Large intestine (tissue), 3 donors: ENCODE results near the gene PTX3. TPM values are rescaled to one million over a fixed set of nuclear protein-coding genes. Genes with fewer than 3 reads are reported as not detected.

Experiments
- DNase-seq, 2 donors: peaks; one replicate each; pipeline versions ENCODE4 v3.0.0 to v3.0.0-alpha.2; 2013
- H3K27ac ChIP-seq: one replicate; pipeline ENCODE4 v1.5.1; 2013; ENCODE audit warnings: low read length
- H3K27me3 ChIP-seq: 2 replicates; pipeline ENCODE4 v1.6.1; 2013; ENCODE audit warnings: low read length; ENCODE audit not compliant: control insufficient read depth, insufficient read depth
- H3K36me3 ChIP-seq: 2 replicates; pipeline ENCODE4 v1.6.1; 2013; ENCODE audit warnings: low read length; ENCODE audit not compliant: control insufficient read depth, insufficient read depth
- H3K4me1 ChIP-seq: one replicate; pipeline ENCODE4 v1.6.1; 2013; ENCODE audit warnings: low read length; ENCODE audit not compliant: control insufficient read depth, insufficient read depth
- H3K4me3 ChIP-seq: one replicate; pipeline ENCODE4 v1.5.1; 2013; ENCODE audit warnings: low read length
- H3K9me3 ChIP-seq: one replicate; pipeline ENCODE4 v1.6.1; 2013; ENCODE audit warnings: mild to moderate bottlenecking, low read depth, low read length, moderate library complexity; ENCODE audit not compliant: control insufficient read depth
- WGBS: methylation state at CpG from one replicate; pipeline ENCODE4 v1.1.5; 2013; ENCODE audit warnings: low lambda C conversion rate; ENCODE audit not compliant: insufficient coverage; 5-methylcytosine and 5-hydroxymethylcytosine counted together
- polyA plus RNA-seq: library from polyadenylated mRNA; unstranded; fragments of 120-200 nt; gene quantifications from one replicate; pipeline ENCODE4 v1.2.1, GENCODE V29; 2013

PTX3 gene
- polyA plus RNA-seq, 1 donor: 9.2 TPM

DNA sequence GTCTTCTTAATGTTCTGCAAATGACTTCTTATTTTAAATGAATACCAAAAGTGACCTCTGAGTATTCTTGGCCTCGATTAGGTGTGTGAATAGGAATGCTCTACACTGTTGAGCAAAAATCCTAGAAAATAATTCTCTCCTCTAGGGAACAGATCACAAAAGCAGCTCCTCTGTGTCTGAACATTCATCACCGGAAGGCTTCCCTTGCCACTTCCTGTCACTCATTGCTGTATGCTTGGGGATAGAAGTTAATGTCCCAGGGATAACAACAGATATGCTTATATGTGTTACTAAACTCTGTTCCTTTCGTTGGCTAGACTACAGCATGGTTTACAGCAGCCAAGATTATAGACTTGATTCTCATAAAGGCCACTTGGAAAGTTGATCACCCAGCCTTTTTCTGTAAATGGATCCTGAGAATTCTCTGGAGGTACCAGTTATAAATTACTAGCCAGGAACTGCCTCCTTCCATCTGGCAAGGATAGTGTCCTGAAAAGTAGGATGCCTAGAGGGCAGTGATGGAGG, 16.0 kb upstream of the PTX3 start:
- no peaks in the 10 kb centered on the region for H3K9me3 ChIP-seq
- H3K36me3 ChIP-seq: no peaks in the 10 kb centered on the region
- WGBS: no CpG with 5 or more reads among the region's 3 CpGs
- H3K4me3 ChIP-seq: no peak overlapping the region
- H3K27ac ChIP-seq: no peak overlapping the region
- no peaks in the 10 kb centered on the region for H3K4me1 ChIP-seq
- H3K27me3 ChIP-seq: no peaks in the 10 kb centered on the region
- DNase-seq: no peak

DNA sequence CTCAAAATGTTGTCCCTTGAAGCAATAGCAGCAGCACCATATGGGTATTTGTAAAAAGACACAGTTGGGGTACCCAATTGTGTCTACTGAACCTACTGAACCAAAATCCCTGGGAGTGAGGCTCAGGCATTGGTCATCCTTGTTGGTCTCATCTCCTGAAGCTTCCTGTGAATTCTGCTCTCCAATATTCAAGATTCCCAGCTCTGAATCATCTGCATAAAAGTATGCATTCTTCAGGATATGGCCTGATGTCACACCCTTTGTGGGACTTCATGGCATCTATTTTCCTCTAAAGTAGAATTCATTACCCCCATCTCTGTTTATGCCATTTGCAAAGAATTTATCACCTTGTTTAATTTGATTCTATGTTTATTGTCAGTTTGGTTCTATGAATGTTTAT, 13.3 kb upstream of the PTX3 start:
- Histone ChIP-seq H3K27me3 (no peaks in the 10 kb centered on the region), H3K27ac (no peak overlapping the region), H3K4me1 (no peaks in the 10 kb centered on the region), H3K36me3 (no peaks in the 10 kb centered on the region), H3K9me3 (no peaks in the 10 kb centered on the region), H3K4me3 (no peak overlapping the region)
- DNase-seq: no peak

DNA sequence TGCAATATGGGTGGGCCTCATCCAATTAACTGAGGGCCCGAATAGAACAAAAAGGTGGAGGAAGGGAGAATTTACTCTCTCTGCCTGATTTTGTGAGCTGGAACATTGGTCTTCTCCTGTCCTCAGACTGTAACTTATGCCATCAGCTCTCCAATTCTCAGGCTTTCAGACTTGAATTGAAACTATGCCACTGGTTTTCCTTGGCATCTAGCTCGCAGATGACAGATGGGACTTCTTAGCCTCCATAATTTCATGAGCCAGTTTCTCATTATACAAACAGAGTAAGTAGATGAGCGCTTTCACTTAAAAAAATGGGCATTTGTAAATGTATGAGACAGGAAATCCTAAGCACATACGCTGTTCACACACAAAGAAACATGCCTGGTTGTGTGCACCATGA, 8.7 kb upstream of the PTX3 start:
- Histone ChIP-seq H3K27me3 (no peaks in the 10 kb centered on the region), H3K36me3 (no peaks in the 10 kb centered on the region), H3K4me3 (no peak overlapping the region), H3K27ac (no peak overlapping the region), H3K4me1 (no peaks in the 10 kb centered on the region), H3K9me3 (no peaks in the 10 kb centered on the region)
- DNase-seq: no peak
- 100% methylated on average over 1 of the region's 4 CpGs for WGBS

DNA sequence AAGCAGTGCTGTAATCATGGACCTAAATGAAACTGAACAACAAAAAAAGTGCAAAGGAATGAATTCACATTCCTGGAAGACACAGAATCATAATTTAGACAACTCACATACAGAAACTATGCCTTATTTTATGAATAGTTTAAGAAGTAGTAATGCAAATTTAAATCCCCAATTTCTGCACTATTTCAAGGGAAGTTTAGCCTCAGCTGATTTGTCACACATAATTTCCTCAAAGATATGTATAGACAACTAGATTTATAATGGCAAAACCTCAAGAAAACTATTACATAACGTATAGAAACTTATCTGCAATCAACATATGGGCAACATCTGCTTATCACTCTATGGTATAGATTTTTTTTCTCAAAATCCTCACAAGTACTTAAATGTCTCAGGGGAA, 7.8 kb upstream of the PTX3 start:
- H3K4me3 ChIP-seq: no peak overlapping the region
- no CpG with 5 or more reads among the region's 1 CpG for WGBS
- DNase-seq: no peak

DNA sequence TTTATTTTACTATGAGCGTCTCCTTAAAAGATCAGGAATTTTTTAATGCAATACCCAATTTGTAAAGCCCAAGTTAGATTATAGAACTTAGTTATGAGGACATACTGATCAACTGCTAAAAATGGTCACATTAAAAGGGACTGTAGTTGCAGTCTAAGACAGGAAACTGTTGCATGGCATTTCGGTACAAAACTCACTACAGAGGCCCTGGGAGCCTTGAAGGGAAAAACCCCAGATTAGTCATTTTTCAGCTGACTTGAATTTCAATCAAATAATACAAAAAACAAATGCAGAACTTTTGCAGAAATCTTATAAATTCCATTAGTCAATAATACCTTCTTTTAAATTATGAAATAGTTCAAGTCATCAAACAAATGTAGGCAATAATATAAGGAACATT, 6.9 kb upstream of the PTX3 start:
- no peaks in the 10 kb centered on the region for H3K36me3 ChIP-seq
- no peak for DNase-seq
- WGBS: 88% methylated on average over 1 of the region's 2 CpGs

More for the DNA sequence above, 7.8 kb upstream of the PTX3 start:
- H3K36me3 ChIP-seq: no peaks in the 10 kb centered on the region
- H3K27me3 ChIP-seq: no peaks in the 10 kb centered on the region
- H3K4me1 ChIP-seq: no peaks in the 10 kb centered on the region
- no peaks in the 10 kb centered on the region for H3K9me3 ChIP-seq
- no peak overlapping the region for H3K27ac ChIP-seq

DNA sequence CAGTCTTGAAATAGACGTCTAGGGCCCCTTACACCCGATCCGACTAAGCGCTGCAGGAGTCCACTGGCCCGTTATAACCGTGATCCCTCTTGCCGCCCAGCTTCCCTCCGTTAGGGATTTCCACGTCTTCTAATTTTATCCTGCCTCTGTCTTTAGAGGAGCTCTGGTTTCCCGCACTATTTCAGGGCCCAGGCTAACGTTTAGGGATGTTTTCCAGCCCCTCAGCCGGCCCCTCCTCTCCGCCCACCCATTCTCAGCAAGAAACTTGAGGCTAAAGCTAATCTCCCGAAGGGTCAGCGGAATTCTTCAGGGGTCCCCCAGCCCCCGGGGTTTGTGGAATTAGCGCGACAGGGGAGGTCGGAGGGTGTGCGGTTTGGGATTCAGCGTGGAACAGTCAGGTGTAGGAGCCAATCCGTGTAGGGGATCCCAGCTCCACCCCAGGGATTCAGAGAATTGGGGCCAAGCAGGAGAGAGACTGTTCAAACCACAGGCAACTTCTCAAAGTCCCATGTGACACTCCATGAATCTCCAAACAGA, 1.6 kb downstream of the PTX3 start:
- Histone ChIP-seq H3K4me1 (no peaks in the 10 kb centered on the region), H3K27ac (peak overlapping the region; percentile 54), H3K27me3 (peaks cover 35% of the 10 kb centered on the region), H3K9me3 (no peaks in the 10 kb centered on the region), H3K4me3 (peak overlapping the region; percentile 44), H3K36me3 (no peaks in the 10 kb centered on the region)
- peak in 1 of 2 donors; percentile 7 for DNase-seq
- no CpG with 5 or more reads among the region's 22 CpGs for WGBS

More for the DNA sequence above, 6.9 kb upstream of the PTX3 start:
- no peak overlapping the region for H3K4me3 ChIP-seq
- no peak overlapping the region for H3K27ac ChIP-seq
- H3K4me1 ChIP-seq: no peaks in the 10 kb centered on the region
- H3K27me3 ChIP-seq: peaks cover 2% of the 10 kb centered on the region
- H3K9me3 ChIP-seq: no peaks in the 10 kb centered on the region

DNA sequence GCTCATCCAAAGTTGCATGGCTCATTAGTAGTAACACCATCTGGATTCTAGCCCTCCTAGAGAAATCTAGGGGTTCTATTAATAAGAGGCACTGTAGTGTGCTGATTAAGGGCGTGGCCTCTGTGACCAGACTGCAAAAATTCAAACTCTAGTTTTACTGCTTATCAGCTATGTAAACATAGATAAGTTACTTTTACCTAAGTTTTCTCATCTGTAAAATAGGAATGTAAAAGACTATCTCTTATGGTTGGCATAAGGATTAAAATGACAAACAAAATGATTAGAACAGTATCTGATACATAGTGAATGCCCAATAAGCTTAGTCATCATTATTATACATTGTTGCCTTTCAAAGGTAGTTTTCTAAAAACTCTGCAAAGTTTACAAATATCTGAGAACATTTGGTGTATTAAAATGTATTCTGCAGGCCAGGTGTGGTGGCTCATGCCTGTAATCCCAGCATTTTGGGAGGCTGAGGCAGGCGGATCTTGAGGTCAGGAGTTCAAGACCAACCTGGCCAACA, 4.5 kb downstream of the PTX3 start:
- H3K27me3 ChIP-seq: peaks cover 28% of the 10 kb centered on the region
- no peak for DNase-seq
- H3K4me3 ChIP-seq: no peak overlapping the region
- no peaks in the 10 kb centered on the region for H3K4me1 ChIP-seq
- H3K27ac ChIP-seq: no peak overlapping the region
- H3K36me3 ChIP-seq: no peaks in the 10 kb centered on the region
- WGBS: 40% methylated on average over 1 of the region's 2 CpGs
- H3K9me3 ChIP-seq: no peaks in the 10 kb centered on the region

DNA sequence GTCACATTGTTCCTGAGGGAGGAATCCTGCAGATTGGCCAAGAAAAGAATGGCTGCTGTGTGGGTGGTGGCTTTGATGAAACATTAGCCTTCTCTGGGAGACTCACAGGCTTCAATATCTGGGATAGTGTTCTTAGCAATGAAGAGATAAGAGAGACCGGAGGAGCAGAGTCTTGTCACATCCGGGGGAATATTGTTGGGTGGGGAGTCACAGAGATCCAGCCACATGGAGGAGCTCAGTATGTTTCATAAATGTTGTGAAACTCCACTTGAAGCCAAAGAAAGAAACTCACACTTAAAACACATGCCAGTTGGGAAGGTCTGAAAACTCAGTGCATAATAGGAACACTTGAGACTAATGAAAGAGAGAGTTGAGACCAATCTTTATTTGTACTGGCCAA, 6.1 kb downstream of the PTX3 start:
- no CpG with 5 or more reads among the region's 2 CpGs for WGBS
- no peak for DNase-seq
- H3K27ac ChIP-seq: no peak overlapping the region
- H3K9me3 ChIP-seq: no peaks in the 10 kb centered on the region
- H3K4me1 ChIP-seq: no peaks in the 10 kb centered on the region
- no peaks in the 10 kb centered on the region for H3K36me3 ChIP-seq
- no peak overlapping the region for H3K4me3 ChIP-seq
- H3K27me3 ChIP-seq: peaks cover 16% of the 10 kb centered on the region

DNA sequence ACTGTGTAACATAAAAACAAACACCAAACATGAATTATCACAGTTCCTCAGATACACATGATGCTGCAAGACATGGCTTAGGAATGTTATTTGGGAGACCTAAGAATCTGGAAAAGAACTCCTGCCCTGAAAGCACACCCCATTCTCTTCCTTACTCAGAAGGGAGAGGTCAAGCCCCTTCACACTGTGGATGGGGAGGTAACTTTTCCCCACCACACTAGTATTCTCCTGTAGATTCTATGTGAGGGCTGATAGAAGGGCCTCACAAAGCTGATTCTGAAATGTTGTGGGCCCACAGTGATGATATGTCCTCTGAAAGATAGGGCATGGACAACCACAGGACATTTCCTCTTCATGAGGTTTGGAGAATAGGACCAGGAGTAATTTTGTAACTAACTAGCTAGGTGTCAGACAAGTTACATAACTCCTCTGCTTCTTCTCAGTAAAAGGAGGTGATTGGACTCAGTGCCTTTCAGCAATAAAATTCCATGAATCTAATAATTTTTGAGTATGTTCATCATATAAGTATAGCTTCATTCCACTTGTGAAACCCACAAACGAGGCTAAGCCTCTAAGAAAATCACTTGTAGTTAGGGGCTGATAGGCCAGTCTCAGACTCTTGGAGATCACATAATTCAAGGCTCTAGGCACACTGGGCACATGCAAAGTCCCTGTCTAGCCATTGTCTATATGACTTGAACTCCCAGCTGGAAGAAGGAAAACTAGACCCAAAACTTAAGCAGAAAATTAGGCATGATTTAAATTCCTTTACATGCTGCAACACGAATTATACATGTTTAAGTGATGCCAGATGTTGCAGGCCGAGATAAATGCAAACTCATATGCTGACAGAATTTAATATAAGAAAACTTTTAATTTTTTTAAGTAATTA, 7.5 kb downstream of the PTX3 start:
- no peaks in the 10 kb centered on the region for H3K4me1 ChIP-seq
- H3K36me3 ChIP-seq: no peaks in the 10 kb centered on the region
- H3K27me3 ChIP-seq: peaks cover 3% of the 10 kb centered on the region
- no peaks in the 10 kb centered on the region for H3K9me3 ChIP-seq
- DNase-seq: no peak
- WGBS: 80% methylated on average over 1 of the region's 3 CpGs
- no peak overlapping the region for H3K4me3 ChIP-seq
- H3K27ac ChIP-seq: no peak overlapping the region

DNA sequence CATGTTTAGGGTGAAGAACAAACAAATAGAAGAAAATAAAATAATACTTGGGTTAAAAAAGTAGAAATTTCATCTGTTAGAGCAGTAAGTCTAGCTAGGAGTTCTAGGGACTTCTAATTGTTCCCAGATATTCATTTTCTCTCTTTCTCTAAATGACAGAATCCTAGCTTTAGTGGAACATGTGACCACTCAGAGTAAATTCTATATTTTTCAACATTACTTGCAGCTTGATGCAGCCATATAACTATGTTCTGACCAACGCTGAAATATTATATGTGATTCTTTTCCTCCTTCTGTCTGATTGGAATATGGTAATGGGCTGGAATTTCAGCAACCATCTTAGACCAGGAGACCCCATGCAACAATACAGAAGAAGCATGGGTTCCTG, 8.1 kb downstream of the PTX3 start:
- Histone ChIP-seq H3K9me3 (no peaks in the 10 kb centered on the region), H3K36me3 (no peaks in the 10 kb centered on the region), H3K27ac (no peak overlapping the region), H3K4me1 (no peaks in the 10 kb centered on the region), H3K4me3 (no peak overlapping the region), H3K27me3 (no peaks in the 10 kb centered on the region)
- no peak for DNase-seq
- WGBS: 100% methylated on average over 1 of the region's 1 CpG
